Gastroesophageal sphincter (tissue), 4 donors: ENCODE measurements around the gene MEIS3. TPM values are rescaled to one million over a fixed set of nuclear protein-coding genes. Genes with fewer than 3 reads are reported as not detected.

Source experiments
- ATAC-seq: fragments of 150-250 bp; one replicate; pipeline ENCODE4 v1.9.1; 2016; ENCODE audit warnings: mild to moderate bottlenecking, moderate library complexity
- H3K27ac ChIP-seq, 4 donors: fragments of 200-600 bp; sonication (generic) in 3 of 4; 1 replicate in 3 of 4; 2 replicates in 1 of 4; pipeline ENCODE4 v1.5.1; 2016 to 2019
- H3K27me3 ChIP-seq: fragments of 200-600 bp; sonication (generic); one replicate; pipeline ENCODE4 v1.5.1; 2019
- H3K36me3 ChIP-seq, 2 donors: fragments of 200-600 bp; sonication (generic); one replicate each; pipeline ENCODE4 v1.5.1; 2019; ENCODE audit warnings: control low read depth in 1 of 2
- H3K4me1 ChIP-seq, 3 donors: fragments of 200-600 bp; sonication (generic); 1 replicate in 2 of 3; 2 replicates in 1 of 3; pipeline ENCODE4 v1.5.1; 2016 to 2019; ENCODE audit warnings: control low read depth in 2 of 3
- H3K4me3 ChIP-seq, 2 donors: fragments of 200-600 bp; sonication (generic); one replicate each; pipeline ENCODE4 v1.5.1; 2019; ENCODE audit warnings: mild to moderate bottlenecking in 1 of 2, moderate library complexity in 1 of 2
- H3K9me3 ChIP-seq, 3 donors: fragments of 200-600 bp; sonication (generic); one replicate each; pipeline ENCODE4 v1.5.1; 2017 to 2019; ENCODE audit warnings: control low read depth in 2 of 3
- EP300 ChIP-seq: sonication (generic); formaldehyde crosslinking; IDR thresholded peaks from one replicate; pipeline ENCODE4 v1.6.1; 2017; ENCODE audit warnings: antibody characterized with exemption, mild to moderate bottlenecking
- POLR2A ChIP-seq, 2 donors: fragments of 450-650 bp; IDR thresholded peaks; one replicate each; pipeline ENCODE4 v1.6.1; 2017; ENCODE audit warnings: antibody characterized with exemption in 2 of 2, mild to moderate bottlenecking in 2 of 2, moderate library complexity in 1 of 2
- POLR2AphosphoS5 ChIP-seq: sonication (generic); formaldehyde crosslinking; IDR thresholded peaks from one replicate; pipeline ENCODE4 v1.6.1; 2017; ENCODE audit warnings: antibody characterized with exemption
- WGBS, 2 donors: methylation state at CpG; one replicate each; pipeline ENCODE4 v1.1.5; 2018; ENCODE audit warnings: low coverage in 1 of 2; 5-methylcytosine and 5-hydroxymethylcytosine counted together
- total RNA-seq, 4 donors: library from RNA; depleted of rRNA; stranded (reverse); fragments of >200 nt; gene quantifications; one replicate each; pipeline ENCODE4 v1.1.0, GENCODE V29; 2016
- TF ChIP-seq, protein P1 (sequence below), 4 experiments: fragments of 200-600 bp in 2 of 4; fragments of 450-650 bp in 2 of 4; sonication (generic) in 1 of 4; IDR thresholded peaks; one replicate each; pipeline ENCODE4 v1.5.1; 2017 to 2019; ENCODE audit warnings: antibody characterized with exemption in 4 of 4, mild to moderate bottlenecking in 2 of 4, moderate library complexity in 2 of 4

The MEIS3 gene
- total RNA-seq, 4 donors from 2014 or later: 23.5 to 37.2 (median 30.3) TPM

DNA sequence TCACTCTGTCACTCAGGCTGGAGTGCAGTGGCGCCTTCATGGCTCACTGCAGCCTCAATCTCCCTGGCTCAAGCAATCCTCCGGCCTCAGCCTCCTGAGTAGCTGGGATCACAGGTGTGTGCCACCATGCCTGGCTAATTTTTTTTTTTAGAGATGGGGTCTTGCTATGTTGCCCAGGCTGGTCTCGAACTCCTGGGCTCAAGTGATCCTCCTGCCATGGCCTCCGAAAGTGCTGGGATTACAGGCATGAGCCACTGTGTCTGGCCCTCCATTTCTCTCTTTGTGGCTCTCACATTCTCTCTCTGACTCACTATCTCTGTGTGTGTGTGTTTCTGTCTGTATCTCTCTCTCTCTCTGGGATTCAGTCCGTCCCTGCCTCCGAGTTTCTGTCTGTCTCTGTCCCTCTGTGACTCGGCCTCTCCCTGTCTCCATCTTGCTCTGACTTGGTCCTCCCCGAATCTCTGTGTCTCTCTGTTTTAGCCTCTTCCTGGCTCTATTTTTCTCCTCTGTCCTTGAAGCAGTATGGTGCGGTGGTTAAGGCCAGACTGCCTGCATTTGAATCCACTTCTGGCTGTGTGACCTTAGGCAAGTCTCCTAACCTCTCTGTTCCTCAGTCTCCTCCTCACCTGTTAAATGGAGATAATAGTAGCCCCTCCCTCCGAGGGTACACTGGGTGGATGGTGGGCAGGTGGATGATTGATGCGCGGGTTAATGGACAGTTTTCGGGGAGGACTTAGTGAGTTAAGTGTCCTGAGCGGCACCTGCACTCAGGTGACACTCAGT, 11.0 kb downstream of the MEIS3 start:
- Histone ChIP-seq H3K36me3 (peaks cover 0 to 14% of the 10 kb centered on the region in 2 donors), H3K4me3 (no peak overlapping the region), H3K9me3 (no peaks in the 10 kb centered on the region), H3K4me1 (peaks cover 0 to 11% (median 0%) of the 10 kb centered on the region in 3 donors), H3K27me3 (peaks cover 22% of the 10 kb centered on the region), H3K27ac (no peak overlapping the region)
- 89 to 95% methylated on average over 4 of the region's 14 CpGs for WGBS, 2 donors
- TF ChIP-seq, protein P1, sequence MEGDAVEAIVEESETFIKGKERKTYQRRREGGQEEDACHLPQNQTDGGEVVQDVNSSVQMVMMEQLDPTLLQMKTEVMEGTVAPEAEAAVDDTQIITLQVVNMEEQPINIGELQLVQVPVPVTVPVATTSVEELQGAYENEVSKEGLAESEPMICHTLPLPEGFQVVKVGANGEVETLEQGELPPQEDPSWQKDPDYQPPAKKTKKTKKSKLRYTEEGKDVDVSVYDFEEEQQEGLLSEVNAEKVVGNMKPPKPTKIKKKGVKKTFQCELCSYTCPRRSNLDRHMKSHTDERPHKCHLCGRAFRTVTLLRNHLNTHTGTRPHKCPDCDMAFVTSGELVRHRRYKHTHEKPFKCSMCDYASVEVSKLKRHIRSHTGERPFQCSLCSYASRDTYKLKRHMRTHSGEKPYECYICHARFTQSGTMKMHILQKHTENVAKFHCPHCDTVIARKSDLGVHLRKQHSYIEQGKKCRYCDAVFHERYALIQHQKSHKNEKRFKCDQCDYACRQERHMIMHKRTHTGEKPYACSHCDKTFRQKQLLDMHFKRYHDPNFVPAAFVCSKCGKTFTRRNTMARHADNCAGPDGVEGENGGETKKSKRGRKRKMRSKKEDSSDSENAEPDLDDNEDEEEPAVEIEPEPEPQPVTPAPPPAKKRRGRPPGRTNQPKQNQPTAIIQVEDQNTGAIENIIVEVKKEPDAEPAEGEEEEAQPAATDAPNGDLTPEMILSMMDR (IDR thresholded peaks at IDR 0.05): no peak
- TF ChIP-seq POLR2A (IDR thresholded peaks at IDR 0.05) (no peak), EP300 (no peak), POLR2AphosphoS5 (no peak)
- ATAC-seq: no peak

DNA sequence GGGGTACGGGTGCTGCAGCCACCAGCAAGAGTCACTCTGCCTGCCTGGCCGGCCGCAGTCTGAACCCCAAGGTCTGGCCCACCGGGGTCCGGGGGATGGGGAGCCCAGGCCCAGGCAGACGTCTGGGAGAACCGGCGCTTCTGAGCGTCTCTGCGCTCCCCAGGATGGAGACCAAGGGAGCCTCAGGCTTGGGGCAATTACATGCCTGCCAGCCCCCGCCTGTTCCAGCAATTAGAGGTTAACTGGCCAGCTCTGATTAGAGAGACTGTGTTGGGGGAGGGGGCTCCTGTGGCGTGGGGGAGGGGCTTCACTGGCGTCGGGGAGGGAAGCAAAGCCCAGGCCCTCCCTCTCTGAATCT, 11.9 kb downstream of the MEIS3 start:
- Histone ChIP-seq H3K36me3 (peaks cover 0 to 10% of the 10 kb centered on the region in 2 donors), H3K9me3 (no peaks in the 10 kb centered on the region), H3K27ac (no peak overlapping the region), H3K4me3 (no peak overlapping the region), H3K4me1 (peaks cover 0 to 11% (median 0%) of the 10 kb centered on the region in 3 donors), H3K27me3 (peaks cover 24% of the 10 kb centered on the region)
- TF ChIP-seq POLR2AphosphoS5 (no peak), POLR2A (IDR thresholded peaks at IDR 0.05) (no peak), EP300 (no peak)
- TF ChIP-seq, protein P1 (IDR thresholded peaks at IDR 0.05): no peak
- no CpG with 5 or more reads among the region's 14 CpGs for WGBS, 2 donors
- no peak for ATAC-seq

DNA sequence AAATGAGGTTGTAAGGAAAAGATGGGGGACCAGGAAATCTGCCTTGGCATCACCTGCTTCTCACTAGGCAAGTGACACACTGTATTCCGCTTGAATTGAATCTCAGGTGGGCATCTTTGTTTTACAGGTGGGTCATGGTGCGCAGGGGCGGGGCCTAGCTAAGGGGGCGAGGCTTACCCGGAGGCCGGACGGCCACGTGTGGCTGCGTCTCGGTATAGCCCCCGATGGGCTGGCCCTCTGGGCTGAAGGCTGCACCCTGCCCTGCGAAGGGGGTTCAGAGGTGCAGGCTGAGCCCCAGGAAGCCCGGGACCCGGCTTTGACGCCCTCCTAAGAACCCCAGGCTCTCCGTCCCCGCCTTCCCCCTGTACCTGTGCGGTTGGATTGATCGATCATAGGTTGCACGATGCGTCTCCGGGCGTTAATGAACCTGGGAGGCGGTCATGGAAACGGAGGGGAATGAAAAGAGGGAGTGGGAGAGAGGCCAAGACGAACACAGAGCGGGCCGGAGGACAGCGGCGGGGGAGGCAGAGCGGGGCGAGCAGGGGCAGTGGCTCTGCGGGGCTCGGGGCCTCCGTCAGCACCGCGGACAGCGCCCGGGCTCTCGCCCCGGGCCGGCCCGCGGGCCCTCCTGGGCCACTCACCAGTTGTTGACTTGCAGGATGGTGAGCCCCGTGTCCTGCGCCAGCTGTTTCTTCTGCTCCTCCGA, 12.5 kb downstream of the MEIS3 start:
- no peak overlapping the region for H3K27ac ChIP-seq
- H3K36me3 ChIP-seq: peaks cover 0 to 10% of the 10 kb centered on the region in 2 donors
- ATAC-seq: no peak
- peaks cover 24% of the 10 kb centered on the region for H3K27me3 ChIP-seq
- no peak overlapping the region for H3K4me3 ChIP-seq
- H3K9me3 ChIP-seq: no peaks in the 10 kb centered on the region
- peaks cover 0 to 11% (median 0%) of the 10 kb centered on the region in 3 donors for H3K4me1 ChIP-seq
- 21 to 33% methylated on average over 2 to 16 of the region's 47 CpGs for whole genome bisulfite sequencing, 2 donors
- no peak for TF ChIP-seq EP300
- no peak for TF ChIP-seq POLR2AphosphoS5
- TF ChIP-seq, protein P1 (IDR thresholded peaks at IDR 0.05): no peak
- TF ChIP-seq POLR2A (IDR thresholded peaks at IDR 0.05): no peak

DNA sequence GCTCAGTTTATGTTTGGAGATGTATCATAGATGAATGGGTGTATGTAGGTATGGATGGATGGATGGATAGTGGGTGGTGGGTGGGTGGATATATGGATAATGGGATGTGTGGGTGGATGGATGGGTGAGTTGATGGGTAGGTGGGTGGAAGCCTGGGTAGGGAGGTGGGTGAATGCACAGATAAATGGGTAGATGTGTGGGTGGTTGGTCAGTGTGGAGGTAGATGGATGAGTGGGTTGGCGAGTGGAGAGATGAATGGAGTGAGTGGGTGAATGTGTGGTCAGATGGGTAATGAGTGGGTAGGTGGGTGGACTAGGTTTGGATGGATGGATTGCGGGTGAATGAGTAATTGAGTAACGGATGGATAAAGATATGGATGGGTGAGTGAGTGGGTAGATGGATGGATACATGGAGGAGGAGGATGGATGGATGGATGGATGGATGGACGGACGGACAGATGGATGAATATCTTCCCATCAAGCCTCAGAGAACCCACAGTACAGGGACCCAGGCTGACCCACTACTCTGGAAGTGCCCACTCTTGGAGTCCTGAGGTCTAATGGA, 13.4 kb downstream of the MEIS3 start:
- H3K4me1 ChIP-seq: peaks cover 0 to 2% (median 0%) of the 10 kb centered on the region in 3 donors
- ATAC-seq: no peak
- H3K27ac ChIP-seq: no peak overlapping the region
- TF ChIP-seq POLR2A (IDR thresholded peaks at IDR 0.05) (no peak), POLR2AphosphoS5 (no peak), EP300 (no peak)
- TF ChIP-seq, protein P1 (IDR thresholded peaks at IDR 0.05): no peak
- 89 to 98% methylated on average over 4 to 5 of the region's 5 CpGs for WGBS, 2 donors
- H3K36me3 ChIP-seq: peaks cover 0 to 10% of the 10 kb centered on the region in 2 donors
- no peaks in the 10 kb centered on the region for H3K9me3 ChIP-seq
- peaks cover 24% of the 10 kb centered on the region for H3K27me3 ChIP-seq
- H3K4me3 ChIP-seq: no peak overlapping the region
